Stimulated activated CD4-positive, alpha-beta T cell treated with anti-CD3 and anti-CD28 coated beads, Interleukin-1b, Interleukin-23, amount 100 ng/mL, for 1 hour (primary cell): ENCODE data around the gene DHCR24.

Source experiments
- DNase-seq, 2 donors: peaks; one replicate each; pipeline ENCODE4 v3.0.0-alpha.2; 2020; ENCODE audit warnings: low read depth in 2 of 2

Gene DHCR24

GRCh38 chr1:54815086-54815876 is 71.7 kb downstream of the DHCR24 start:
- DNase-seq: no peak

GRCh38 chr1:54814571-54814970 is 72.4 kb downstream of the DHCR24 start:
- no peak for DNase-seq

GRCh38 chr1:54814126-54814498 is 72.9 kb downstream of the DHCR24 start:
- no peak for DNase-seq

GRCh38 chr1:54813485-54814125 is 73.4 kb downstream of the DHCR24 start:
- no peak for DNase-seq

GRCh38 chr1:54812801-54813484 is 74.1 kb downstream of the DHCR24 start:
- no peak for DNase-seq

- no peak for DNase-seq
Observed at GRCh38 chr1:54811739-54812655, 75.0 kb downstream of the DHCR24 start.

GRCh38 chr1:54811066-54811465 is 75.9 kb downstream of the DHCR24 start:
- DNase-seq: no peak

GRCh38 chr1:54810153-54810942 is 76.6 kb downstream of the DHCR24 start:
- DNase-seq: peak in 1 of 2 donors; percentile 52

GRCh38 chr1:54809496-54810074 is 77.4 kb downstream of the DHCR24 start:
- DNase-seq: no peak

GRCh38 chr1:54808443-54809207 is 78.4 kb downstream of the DHCR24 start:
- no peak for DNase-seq

GRCh38 chr1:54807756-54808155 is 79.2 kb downstream of the DHCR24 start:
- DNase-seq: no peak

GRCh38 chr1:54806931-54807611 is 79.9 kb downstream of the DHCR24 start:
- DNase-seq: no peak

- DNase-seq: no peak
Observed at GRCh38 chr1:54805981-54806381, 81.0 kb downstream of the DHCR24 start.

GRCh38 chr1:54805466-54805865 is 81.5 kb downstream of the DHCR24 start:
- DNase-seq: no peak

- DNase-seq: no peak
Observed at GRCh38 chr1:54804471-54805132, 82.4 kb downstream of the DHCR24 start.

- DNase-seq: no peak
Observed at GRCh38 chr1:54803761-54804470, 83.1 kb downstream of the DHCR24 start.

- peak; percentile 23 to 38 for DNase-seq
Observed at GRCh38 chr1:54800899-54801759, 85.9 kb downstream of the DHCR24 start, which contains the start of gene TTC22. TTC22 (minus strand) TSS chr1:54801323; CDS start chr1:54801163, 160 bp downstream.
